Transverse colon (tissue), 4 donors: ENCODE measurements around the gene SLC34A1.

Source experiments
- CTCF ChIP-seq, 5 experiments: fragments of 200-600 bp in 3 of 5; fragments of 450-650 bp in 2 of 5; sonication (generic) in 3 of 5; IDR thresholded peaks; 1 replicate in 2 of 5; 2 replicates in 3 of 5; pipeline ENCODE4 v1.5.1; 2016 to 2017; ENCODE audit warnings: antibody characterized with exemption in 5 of 5, inconsistent platforms in 3 of 5, mild to moderate bottlenecking in 2 of 5, moderate library complexity in 1 of 5
- EP300 ChIP-seq: sonication (generic); formaldehyde crosslinking; IDR thresholded peaks from one replicate; pipeline ENCODE4 v1.6.1; 2017; ENCODE audit warnings: antibody characterized with exemption, low read depth
- POLR2A ChIP-seq: fragments of 450-650 bp; IDR thresholded peaks from one replicate; pipeline ENCODE4 v1.6.1; 2016; ENCODE audit warnings: antibody characterized with exemption, mild to moderate bottlenecking, moderate library complexity
- POLR2AphosphoS5 ChIP-seq, 3 donors: sonication (generic); formaldehyde crosslinking; IDR thresholded peaks; one replicate each; pipeline ENCODE4 v1.6.1; 2016; ENCODE audit warnings: antibody characterized with exemption in 3 of 3

DNA sequence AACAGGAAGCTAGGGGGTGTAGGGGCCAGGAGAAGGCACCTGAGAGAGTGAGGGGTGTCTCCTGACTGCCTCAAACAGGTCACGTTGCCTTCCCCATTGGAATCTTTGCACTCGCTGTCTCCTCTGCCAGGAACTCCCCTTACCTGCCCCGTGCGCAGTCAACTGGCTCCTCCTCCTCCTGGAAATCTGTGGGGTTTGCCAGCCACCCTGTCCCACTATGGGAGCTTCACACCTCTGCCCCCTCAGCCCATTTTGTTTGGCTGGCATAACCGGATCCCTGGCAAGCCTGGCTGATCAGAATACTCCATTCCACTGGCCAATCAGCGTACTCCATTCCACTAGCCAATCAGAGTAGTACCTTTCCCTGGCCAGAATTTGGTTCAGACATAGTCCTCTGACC, 10.4 kb upstream of the SLC34A1 start:
- TF ChIP-seq POLR2AphosphoS5 (IDR thresholded peaks at IDR 0.05) (no peak), CTCF (IDR thresholded peaks at IDR 0.05) (no peak), EP300 (no peak), POLR2A (no peak)
